Anterior cingulate cortex (tissue), 58 donors: ENCODE measurements around the gene RPA1.
A peak's percentile ranks its signal among the peaks of the same experiment; 100 is the strongest.
"Not testable (repeated sequence)": the region's sequence is repeated elsewhere in the genome, so short reads cannot be mapped to it uniquely, and the experiment has no call there.

ENCODE experiments used
- DNase-seq, 58 donors: peaks; one replicate each; lab custom pipeline; 2025; lab: John Stamatoyannopoulos, UW

The RPA1 gene

DNA sequence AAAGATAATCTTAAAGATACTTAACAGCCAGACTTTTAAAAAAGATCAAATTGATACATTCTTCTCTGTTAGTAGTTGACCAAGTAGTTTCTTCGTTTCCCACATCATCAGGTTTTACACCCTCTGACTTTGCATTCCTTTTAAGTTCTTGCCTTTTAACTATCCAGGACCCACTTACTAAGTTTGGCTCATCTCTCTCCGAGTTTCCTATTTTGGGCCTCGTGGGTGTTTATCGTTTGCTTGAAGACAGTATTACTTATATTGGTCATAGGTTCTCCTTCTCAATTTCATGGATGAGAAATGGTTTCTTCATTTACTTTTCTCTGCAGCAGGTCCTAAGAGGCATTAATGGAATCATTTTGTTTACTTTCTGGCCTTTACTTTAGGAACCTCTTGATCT, 43.2 kb downstream of the RPA1 start:
- DNase-seq = no peak

DNA sequence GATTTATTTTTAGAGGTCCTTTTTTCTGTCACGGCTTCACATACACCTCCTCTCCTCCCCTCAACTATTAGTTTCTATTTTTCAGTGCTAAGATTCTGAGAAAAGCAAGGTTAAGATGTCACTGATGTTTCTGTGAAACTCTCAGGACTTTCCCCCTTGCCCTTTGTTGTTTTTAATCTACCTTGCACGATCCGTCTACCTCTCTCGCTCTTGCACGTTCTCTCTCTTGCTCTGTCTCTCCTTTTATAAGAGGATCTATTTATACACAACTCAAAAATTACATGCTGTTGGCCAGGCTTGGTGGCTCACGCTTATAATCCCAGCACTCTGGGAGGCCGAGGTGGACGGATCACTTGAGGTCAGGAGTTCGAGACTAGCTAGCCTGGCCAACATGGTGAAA, 43.6 kb downstream of the RPA1 start:
- no peak for DNase-seq

DNA sequence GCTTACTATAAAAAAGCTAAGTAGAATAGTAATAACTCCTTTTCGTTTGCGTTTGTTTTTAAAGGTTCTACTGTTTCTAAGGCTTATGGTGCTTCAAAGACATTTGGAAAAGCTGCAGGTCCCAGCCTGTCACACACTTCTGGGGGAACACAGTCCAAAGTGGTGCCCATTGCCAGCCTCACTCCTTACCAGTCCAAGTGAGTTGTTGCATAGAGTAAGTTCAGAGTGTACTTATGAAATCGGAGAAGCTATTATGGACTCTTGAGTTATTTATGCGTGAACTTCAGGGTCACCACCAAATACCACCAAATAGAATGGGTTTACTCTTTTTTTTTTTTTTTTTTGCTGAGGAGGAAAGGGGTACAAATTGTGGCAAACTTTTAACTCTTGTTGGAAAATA, 45.8 kb downstream of the RPA1 start:
- no peak for DNase-seq

DNA sequence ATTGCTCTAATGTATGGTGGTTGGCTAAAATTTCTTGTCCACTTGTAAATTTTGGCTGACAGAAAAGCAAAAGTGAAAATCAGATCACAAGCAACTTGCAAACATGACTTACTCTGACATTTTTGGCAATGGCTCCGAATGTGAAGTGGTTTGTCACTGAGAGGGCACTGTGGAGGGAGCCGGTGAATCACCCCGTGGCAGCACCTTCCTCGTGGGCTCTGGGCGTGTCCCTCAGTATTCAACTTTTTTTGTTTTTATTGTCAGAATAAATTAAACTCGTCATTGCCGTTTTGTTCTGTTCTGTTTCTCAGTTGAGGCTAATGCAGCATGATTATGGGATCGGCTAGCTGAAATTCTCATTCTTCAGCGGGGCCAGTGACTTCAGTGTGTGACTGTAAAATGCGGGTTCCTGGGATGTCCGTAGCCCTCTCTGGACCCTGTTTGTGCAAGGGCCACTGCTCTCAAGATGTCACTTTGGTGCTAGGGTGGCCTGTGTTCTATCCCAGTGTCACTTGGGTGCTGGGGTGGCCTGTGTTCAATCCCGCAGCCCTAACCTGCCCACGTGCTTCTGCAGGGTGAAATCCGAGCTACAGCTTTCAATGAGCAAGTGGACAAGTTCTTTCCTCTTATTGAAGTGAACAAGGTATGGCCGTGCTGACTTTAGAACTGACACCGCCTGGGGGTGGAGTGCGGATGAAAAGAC, 48.8 kb downstream of the RPA1 start:
- no peak for DNase-seq

DNA sequence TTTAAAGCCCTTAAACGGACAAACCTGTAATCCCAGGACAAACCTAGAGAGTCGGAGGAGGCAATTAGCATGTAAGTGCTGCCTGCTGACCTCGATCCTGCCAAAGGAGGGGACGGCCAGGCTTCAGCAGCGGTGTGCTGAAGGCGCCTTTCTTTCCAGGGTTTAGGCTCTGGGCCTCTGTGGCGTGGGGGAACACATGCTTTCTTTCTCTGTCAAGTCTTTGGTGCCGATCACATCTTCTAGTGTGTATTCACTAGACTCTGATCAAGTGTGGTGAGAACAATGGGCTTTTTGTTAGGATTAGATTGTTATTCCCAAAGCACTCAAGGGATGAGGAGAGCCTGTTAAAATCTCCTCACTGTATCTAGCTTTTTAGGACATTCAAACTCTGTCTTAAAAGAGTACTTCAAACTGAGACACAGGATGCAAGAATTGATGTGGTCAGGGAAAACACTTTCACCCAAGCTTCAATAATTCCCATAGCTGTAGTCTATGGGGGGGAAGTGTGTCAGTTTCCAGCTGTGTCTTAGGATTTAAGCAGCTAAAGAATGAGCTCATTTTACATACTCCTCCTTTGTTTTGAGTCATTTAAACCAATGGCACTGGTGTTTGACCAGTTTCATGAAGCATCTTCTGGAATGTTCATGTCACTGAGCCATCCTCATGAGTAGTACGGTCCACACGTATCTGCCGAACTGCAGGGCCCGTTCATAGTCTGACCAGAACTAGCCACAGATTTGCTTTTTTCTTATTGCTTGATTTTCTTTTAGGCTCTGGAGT, 51.2 kb downstream of the RPA1 start:
- DNase-seq = peak in 38 of 58 donors; percentile 3 to 82 (median 29)

DNA sequence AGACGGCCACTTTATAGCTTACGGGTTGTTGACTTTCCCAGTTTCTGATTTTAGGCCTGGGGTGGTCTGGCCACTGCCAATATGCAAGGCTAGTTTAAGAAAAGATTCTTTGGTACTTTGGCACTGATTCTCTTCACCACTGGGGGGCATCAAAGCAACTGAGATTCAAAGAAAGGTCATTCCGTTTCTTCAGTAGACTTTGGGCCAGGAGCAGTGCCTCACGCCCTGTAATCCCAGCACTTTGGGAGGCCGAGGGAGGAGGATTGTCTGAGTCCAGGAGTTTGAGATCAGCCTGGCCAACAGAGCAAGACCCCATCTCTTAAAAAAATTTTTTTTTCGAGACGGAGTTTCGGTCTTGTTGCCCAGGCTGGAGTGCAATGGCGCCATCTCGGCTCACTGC, 53.0 kb downstream of the RPA1 start:
- DNase-seq = peak in 8 of 58 donors; percentile 1 to 33 (median 10)

DNA sequence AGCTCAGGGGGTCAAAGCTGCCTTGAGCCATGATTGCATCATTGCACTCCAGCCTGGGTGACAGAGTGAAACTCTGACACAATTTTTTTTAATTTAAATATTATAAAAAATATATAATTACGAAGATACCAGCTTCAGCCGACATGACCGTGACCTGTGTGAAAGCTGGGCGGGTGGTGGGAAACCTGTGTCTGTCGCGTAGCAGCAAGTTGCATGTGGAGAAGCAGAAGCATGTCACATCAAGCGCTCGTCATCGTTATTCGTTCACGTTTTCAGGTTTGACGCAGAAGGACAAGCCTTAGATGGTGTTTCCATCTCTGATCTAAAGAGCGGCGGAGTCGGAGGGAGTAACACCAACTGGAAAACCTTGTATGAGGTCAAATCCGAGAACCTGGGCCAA, 53.7 kb downstream of the RPA1 start:
- DNase-seq = no peak

DNA sequence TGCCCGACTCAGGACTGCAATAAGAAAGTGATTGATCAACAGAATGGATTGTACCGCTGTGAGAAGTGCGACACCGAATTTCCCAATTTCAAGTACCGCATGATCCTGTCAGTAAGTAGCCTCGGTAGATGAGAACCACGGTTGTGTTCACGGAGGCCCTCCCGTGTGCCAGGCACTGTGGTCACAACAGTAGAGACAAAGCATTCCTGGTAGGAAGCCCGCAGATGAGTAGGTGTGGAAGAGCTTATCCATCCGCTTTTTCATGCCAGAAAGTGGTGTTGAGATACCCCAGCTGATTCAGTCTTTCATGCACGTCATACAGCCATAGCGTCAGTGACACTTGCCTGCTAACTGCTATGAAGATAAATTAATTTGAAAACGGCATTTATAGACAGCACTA, 58.9 kb downstream of the RPA1 start:
- DNase-seq = no peak

DNA sequence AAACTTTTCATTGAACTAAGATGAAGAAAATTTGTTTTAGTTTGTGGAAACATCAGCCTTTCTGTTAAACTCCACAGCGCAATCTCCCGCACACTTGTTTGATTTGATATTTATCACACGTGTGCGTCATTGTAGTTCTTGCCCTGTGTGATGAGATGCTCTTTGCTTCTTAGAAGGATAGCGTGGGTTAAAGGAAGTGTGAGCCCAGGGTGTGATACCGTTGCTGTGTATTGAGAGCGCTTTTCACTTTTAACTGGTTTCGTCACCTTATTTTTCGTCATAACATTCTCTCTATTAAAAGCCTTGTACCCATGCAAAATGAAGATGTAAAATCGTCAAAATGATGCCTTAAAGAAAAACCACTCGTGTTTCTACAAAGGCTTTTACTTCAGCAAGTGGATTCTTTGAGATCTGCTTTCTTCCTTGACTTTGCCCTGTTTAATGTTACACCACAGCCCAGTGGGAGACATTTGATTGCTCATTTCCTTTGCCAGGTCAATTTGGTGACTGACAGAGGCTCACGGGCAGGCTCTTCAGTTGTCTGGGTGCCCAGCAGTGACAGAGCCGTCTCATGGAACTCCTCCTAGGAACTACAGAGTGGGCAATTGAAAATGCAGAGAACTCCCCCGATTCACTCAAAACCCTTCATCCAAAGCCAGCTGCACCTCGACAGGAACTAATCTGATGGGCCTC, 61.1 kb downstream of the RPA1 start:
- no peak for DNase-seq

DNA sequence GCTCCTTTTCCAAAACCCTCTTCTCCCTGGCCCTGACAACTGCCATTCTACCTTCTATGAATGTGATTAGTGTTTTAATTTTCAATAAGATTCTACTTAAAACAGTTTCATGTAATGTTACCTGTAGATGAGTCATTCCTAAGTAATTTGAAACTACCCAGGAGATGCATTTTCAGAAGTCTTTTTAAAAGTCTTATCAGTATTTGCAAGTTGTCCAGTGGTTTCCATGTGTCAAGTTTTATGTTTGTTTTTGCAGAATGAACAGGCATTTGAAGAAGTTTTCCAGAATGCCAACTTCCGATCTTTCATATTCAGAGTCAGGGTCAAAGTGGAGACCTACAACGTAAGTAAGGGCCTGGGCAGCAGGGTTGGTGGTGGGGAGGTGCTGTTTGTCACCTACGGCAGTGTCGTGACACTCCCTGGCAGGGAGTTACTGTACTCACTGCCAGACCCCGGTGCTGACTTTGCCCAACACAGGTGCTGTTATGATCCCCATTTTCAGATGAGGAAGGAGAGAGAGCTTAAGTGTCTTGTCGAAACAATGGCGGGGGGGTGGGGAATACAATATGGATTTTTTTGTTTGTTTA, 65.0 kb downstream of the RPA1 start:
- no peak for DNase-seq

DNA sequence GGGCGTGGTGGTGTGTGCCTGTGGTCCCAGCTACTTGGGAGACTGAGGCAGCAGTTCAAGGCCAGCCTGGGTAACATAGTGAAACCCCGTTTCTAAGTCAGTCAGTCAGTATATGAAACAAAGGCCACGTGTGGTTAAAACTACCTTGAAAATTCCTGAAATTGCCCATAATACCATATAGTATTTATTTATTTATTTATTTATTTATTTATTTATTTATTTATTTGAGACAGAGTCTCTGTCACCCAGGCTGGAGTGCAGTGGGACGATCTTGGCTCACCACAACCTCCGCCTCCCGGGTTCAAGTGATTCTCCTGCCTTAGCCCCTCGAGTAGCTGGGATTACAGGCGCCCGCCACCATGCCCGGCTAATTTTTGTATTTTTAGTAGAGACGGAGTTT, 65.7 kb downstream of the RPA1 start:
- DNase-seq = not testable (repeated sequence)

DNA sequence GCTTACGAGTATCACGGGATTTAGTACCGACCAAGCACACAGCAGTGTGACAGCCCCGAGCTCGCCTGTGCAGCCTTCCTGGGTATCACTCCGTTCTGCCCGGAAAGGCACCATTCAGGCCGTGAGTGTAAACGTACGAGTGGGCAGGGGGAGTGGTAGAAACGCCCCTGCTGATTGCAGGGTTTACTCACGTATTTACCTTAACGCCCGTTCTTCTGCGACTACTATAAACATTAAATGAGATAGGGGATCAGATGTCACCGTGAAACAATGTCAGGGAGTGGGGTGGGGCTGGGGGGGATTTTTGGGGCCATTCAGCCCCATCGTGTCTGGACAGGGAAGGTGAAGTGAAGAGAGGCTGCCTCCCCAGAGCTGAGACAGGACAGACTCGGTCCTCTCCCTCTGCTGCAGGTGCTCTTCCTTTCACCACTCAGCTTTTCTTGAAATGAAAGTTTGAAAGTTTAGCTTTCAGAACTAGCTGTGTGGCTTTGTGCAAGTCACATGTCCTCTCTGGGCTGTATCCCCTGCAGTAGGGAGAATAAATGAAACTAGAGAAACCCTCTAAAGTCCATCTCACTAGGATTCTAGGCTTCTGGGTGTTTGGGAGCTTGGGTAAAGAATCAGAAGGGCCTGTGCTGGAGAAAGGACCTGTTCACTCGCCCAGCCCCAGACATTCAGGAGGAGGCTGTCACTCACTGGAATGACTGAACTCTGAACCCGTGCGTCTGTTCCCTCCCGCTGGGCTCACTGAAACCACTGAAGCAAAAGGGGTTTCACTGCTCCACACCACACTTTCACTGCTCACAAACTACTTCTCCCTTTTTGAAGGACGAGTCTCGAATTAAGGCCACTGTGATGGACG, 66.7 kb downstream of the RPA1 start:
- DNase-seq = no peak

DNA sequence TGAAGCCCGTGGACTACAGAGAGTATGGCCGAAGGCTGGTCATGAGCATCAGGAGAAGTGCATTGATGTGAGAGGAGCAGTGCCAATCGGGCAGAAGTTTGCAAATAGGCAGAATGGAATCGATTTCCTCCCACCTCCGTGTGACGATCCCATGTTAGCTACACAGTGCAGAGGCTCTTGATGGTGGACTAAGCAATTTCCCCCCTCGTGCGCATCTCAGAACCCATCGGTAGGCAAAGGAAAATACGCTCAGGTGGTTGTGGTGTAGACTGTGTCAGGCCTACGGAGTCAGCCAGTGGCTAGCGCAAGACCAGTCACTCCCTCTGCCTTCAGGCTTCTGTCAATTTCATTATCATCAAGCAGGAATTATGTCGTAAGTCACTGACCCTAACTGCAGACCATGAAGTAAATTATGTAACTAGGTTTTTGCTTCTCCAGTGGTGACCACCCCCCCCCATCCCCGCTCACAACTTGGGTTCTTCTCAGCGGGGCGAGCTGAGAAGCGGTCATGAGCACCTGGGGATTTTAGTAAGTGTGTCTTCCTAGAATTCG, 67.4 kb downstream of the RPA1 start:
- DNase-seq = no peak

DNA sequence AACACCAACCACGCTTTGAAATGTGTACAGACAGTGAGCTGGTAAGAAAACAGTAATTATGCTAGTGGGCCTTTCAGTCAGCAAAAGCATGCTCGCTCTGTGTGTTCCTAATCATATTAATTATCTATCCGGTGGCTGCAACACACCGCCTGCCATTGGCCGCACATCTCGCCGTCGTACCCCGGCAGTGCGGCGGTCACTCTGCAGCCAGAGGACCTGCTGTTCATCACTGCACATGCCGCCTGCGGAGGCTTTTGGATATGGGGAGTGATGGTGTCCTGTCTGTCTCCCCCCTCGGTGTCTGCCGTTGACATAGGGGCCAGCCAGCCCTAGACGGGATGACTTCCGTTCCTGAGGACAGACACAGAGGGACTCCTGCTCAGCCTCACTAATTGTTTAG, 68.5 kb downstream of the RPA1 start:
- DNase-seq = no peak

DNA sequence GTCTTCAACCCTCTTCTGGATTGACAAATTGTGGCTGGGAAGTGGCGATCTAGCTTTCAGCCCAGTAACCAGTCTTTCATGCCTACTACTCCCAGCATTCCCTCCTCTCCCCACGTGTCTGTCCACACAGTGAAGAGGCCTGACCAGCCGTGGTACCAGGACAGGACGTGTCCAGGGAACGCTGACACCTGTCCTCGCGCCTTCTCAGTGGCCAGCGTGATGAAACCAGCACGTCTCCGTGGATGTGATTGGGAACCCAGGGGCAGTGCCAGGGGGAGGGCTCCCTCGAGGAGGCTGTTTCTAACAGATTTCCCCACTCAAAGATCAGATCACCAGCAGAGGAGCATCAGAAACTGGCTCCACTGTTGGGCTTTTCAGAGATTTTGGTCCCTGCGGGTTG, 69.1 kb downstream of the RPA1 start:
- DNase-seq = no peak

DNA sequence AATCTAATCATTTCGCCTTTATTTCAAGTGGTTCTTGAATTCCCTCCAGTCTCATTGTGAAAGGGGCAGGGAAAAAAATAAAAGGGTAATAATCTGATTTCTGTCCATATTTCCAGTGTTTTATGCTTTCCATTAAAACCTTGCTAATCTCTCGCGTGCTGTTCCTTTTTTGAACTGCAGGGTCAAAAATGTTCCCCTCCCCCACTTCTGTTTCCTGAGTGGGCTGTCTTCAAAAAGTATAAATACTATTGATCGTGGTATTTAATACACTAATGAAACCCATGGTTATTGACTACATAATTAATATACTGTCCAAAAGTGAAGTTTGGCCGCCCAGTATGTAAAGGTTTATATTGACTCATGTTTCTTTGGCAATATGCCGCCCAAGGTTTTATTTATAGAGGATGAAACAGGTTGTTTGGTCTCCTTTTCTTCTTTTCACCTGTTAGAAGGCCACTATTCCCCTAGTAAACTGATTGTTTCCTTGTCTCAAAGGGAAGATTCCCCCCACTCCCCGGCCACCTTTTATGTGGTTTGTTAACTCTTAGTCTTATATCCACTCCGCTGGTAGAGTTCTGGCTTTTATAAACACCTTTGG, 69.7 kb downstream of the RPA1 start:
- DNase-seq = no peak

DNA sequence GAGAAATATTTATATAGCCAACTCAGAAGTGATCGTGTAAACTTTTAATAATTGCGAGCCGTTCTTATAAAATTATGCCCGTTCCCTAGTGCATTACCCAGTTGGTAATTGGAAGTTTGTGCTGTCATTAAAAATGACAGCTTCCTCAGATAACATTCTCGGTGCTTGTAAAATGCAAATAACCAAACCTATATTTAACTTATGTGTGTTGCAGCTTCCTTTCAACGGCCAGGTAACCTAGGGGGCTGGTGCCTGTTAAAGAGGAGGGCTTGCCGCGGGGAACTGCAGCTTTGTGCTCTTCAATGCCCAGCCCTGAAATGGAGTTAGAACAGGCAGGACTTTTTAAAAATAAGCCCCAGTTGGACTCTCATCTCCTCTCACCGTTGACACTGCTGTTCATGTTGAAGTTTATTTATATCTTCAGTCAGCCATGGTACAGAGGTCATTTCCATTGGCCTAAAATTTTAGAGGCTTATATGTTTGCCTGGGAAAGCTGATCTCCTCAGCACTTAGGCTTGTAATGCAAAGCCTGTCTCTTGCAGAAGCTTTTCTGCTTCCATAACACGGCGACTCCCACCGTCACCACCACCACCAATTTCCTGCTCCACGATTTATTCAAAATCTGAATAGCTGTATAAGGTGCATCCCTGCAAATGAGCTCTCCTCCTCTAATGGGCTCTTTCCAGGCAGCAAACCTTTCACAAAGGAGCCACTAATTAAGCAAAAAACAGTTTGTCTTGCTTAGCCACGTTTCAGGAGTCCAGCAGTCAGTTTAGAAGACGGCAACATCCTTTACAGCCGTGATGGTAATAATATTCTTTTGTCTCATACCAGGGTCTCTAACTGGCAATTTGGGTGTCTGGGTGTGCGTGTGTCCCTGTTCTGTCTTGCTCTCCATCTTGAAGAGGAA, 74.7 kb downstream of the RPA1 start:
- DNase-seq = no peak

DNA sequence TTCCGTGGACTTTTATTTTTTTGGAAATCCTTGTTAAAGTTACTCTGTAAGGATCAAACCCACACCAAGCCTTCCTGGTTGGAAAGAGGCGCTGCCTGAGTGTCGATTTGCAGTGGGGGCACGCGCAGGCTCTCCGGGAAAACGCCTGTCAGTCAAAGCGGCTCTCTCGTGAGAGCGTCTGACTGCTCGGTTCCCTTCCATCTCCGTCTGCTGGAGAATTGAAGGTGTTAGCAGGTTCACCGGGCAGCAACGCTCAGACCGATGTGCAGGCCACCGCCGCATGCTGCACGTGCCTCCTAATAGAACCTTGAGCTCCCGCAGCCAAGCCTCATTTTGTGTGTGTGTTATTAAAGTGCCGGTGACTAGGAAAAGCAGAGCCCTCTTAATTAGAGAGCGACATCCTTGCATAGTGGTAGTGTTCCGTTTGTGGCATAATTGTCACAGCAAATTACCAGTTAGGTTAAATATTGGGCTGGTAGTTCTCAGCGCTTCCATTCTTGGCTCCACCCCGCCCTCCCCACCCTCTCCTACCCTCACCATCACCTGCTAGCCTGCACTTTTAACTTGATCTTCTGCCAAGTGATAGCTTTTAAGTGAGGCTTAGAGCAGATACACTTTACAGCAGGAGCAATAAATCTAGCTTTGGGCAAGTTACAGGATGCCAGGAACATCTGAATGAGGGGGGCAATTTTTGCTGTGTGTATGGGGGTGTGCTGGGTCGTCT, 75.5 kb downstream of the RPA1 start:
- DNase-seq = peak in 11 of 58 donors; percentile 10 to 38 (median 23)
